Osteoblast (primary cell): ENCODE results near the gene MISP3. TPM values are rescaled to one million over a fixed set of nuclear protein-coding genes. Genes with fewer than 3 reads are reported as not detected.

Experiments
- DNase-seq: peaks from one replicate; pipeline ENCODE4 v3.0.0; 2011; ENCODE audit warnings: low spot score, mixed read lengths; ENCODE audit not compliant: insufficient read length; ENCODE audit errors: missing footprints
- H2AFZ ChIP-seq: 2 replicates; pipeline ENCODE4 v1.6.0; 2011; ENCODE audit warnings: mild to moderate bottlenecking, low read length
- H3K27ac ChIP-seq: 2 replicates; pipeline ENCODE4 v1.5.1; 2011; ENCODE audit warnings: mild to moderate bottlenecking, low read depth, low read length, moderate library complexity
- H3K27me3 ChIP-seq: 2 replicates; pipeline ENCODE4 v1.6.0; 2012; ENCODE audit warnings: mild to moderate bottlenecking, control low read depth, inconsistent platforms, low read length, moderate library complexity; ENCODE audit not compliant: insufficient read depth
- H3K36me3 ChIP-seq: 2 replicates; pipeline ENCODE4 v1.5.1; 2011; ENCODE audit warnings: mild to moderate bottlenecking, low read length, control low read depth, moderate library complexity; ENCODE audit not compliant: insufficient read depth
- H3K4me1 ChIP-seq: 2 replicates; pipeline ENCODE4 v1.5.1; 2011; ENCODE audit warnings: mild to moderate bottlenecking, low read length, control low read depth, moderate library complexity; ENCODE audit not compliant: insufficient read depth
- H3K4me2 ChIP-seq: 2 replicates; pipeline ENCODE4 v1.6.0; 2011; ENCODE audit warnings: mild to moderate bottlenecking, low read length; ENCODE audit not compliant: insufficient read depth
- H3K4me3 ChIP-seq: fragments of 200-600 bp; sonication (generic); 3 replicates; pipeline ENCODE4 v1.5.1; 2012; ENCODE audit warnings: mild to moderate bottlenecking, low read length, inconsistent platforms; ENCODE audit not compliant: insufficient read depth
- H3K79me2 ChIP-seq: 2 replicates; pipeline ENCODE4 v1.6.0; 2012; ENCODE audit warnings: mild to moderate bottlenecking, low read length, control low read depth, inconsistent platforms; ENCODE audit not compliant: insufficient read depth
- H3K9me3 ChIP-seq: 2 replicates; pipeline ENCODE4 v1.5.1; 2011; ENCODE audit warnings: low read depth, low read length, control low read depth
- H4K20me1 ChIP-seq: 2 replicates; pipeline ENCODE4 v1.6.0; 2012; ENCODE audit warnings: mild to moderate bottlenecking, low read length, control low read depth; ENCODE audit not compliant: insufficient read depth
- CTCF ChIP-seq: IDR thresholded peaks from 2 replicates; pipeline ENCODE4 v1.5.1; 2011; ENCODE audit warnings: mild to moderate bottlenecking, low read depth, low read length, moderate library complexity; ENCODE audit errors: extremely low read depth
- total RNA-seq: library from RNA; depleted of rRNA; stranded (reverse); fragments of >200 nt; gene quantifications from 2 replicates; pipeline ENCODE4 v1.2.3, GENCODE V29; 2012

Gene MISP3
- total RNA-seq, 1 donor: 1.1 TPM

- Histone ChIP-seq H3K79me2 (no peaks in the 10 kb centered on the region), H3K36me3 (peaks cover 44% of the 10 kb centered on the region), H3K27ac (no peak overlapping the region), H3K4me3 (no peak overlapping the region), H3K27me3 (no peaks in the 10 kb centered on the region), H4K20me1 (no peaks in the 10 kb centered on the region), H3K4me2 (no peak overlapping the region), H3K4me1 (peaks cover 8% of the 10 kb centered on the region), H3K9me3 (peaks cover 6% of the 10 kb centered on the region), H2AFZ (no peak overlapping the region)
- DNase-seq: peak; percentile 73
- peak; percentile 26 for TF ChIP-seq CTCF
Observed at GRCh38 chr19:14097532-14098151, 25.1 kb downstream of the MISP3 start.

- Histone ChIP-seq H3K9me3 (no peaks in the 10 kb centered on the region), H2AFZ (no peak overlapping the region), H4K20me1 (no peaks in the 10 kb centered on the region), H3K36me3 (peaks cover 59% of the 10 kb centered on the region), H3K27ac (no peak overlapping the region), H3K4me2 (no peak overlapping the region), H3K4me3 (no peak overlapping the region), H3K27me3 (no peaks in the 10 kb centered on the region), H3K79me2 (no peaks in the 10 kb centered on the region), H3K4me1 (peaks cover 10% of the 10 kb centered on the region)
- DNase-seq: peak; percentile 8
- no peak for TF ChIP-seq CTCF
Observed at GRCh38 chr19:14101003-14101545, 28.5 kb downstream of the MISP3 start.

- H3K27ac ChIP-seq: peak overlapping the region; percentile 58
- H3K79me2 ChIP-seq: no peaks in the 10 kb centered on the region
- H3K9me3 ChIP-seq: no peaks in the 10 kb centered on the region
- no peaks in the 10 kb centered on the region for H3K27me3 ChIP-seq
- peaks cover 10% of the 10 kb centered on the region for H3K4me1 ChIP-seq
- no peak for TF ChIP-seq CTCF
- no peaks in the 10 kb centered on the region for H4K20me1 ChIP-seq
- no peak overlapping the region for H2AFZ ChIP-seq
- peak; percentile 86 for DNase-seq
- peaks cover 57% of the 10 kb centered on the region for H3K36me3 ChIP-seq
- H3K4me2 ChIP-seq: no peak overlapping the region
- no peak overlapping the region for H3K4me3 ChIP-seq
Observed at GRCh38 chr19:14102102-14102696, 29.6 kb downstream of the MISP3 start.

GRCh38 chr19:14102756-14103155 is 30.2 kb downstream of the MISP3 start:
- no peak overlapping the region for H2AFZ ChIP-seq
- H3K4me3 ChIP-seq: no peak overlapping the region
- H3K4me2 ChIP-seq: no peak overlapping the region
- H3K79me2 ChIP-seq: peaks cover 5% of the 10 kb centered on the region
- TF ChIP-seq CTCF: no peak
- H3K4me1 ChIP-seq: peaks cover 10% of the 10 kb centered on the region
- H3K9me3 ChIP-seq: no peaks in the 10 kb centered on the region
- peaks cover under 1% of the 10 kb centered on the region for H4K20me1 ChIP-seq
- DNase-seq: peak; percentile 56
- H3K27ac ChIP-seq: peak overlapping the region; percentile 58
- H3K27me3 ChIP-seq: no peaks in the 10 kb centered on the region
- peaks cover 53% of the 10 kb centered on the region for H3K36me3 ChIP-seq
